ENCODE results near the gene CHDH. TPM values are rescaled to one million over a fixed set of nuclear protein-coding genes. Genes with fewer than 3 reads are reported as not detected.

Gene CHDH
- polyA plus RNA-seq, 2 donors = 0.46 to 0.53 TPM

DNA sequence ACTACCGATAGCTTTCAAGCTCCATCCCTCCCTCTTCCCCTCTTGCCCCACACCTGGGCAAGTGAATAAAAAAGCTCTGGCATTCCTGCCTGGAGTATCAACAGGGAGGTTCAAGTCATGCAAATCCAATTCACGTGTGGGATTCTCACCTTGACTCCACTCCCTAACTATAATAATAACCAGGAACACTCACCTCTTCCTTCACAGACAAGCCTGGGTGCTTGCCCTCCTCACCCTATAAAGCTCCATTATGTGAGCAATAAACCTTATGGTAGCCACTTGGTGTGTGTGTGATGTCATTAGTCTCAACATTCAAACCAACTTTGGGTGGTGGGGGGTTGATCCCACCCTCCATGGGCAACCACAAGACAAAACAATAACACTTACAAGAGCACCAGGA lies 16.6 kb downstream of the CHDH start:
- no peaks in the 10 kb centered on the region for H3K36me3 ChIP-seq (ENCODE audit: control insufficient read depth in 2 of 2, insufficient read depth in 2 of 2, low read length in 1 of 2)
- H3K9me3 ChIP-seq (ENCODE audit: control insufficient read depth in 2 of 2, insufficient read depth in 1 of 2, low read depth in 1 of 2, low read length in 1 of 2) = no peaks in the 10 kb centered on the region
- H3K4me1 ChIP-seq (ENCODE audit: control insufficient read depth in 2 of 2, insufficient read depth in 2 of 2, low read length in 1 of 2) = no peaks in the 10 kb centered on the region
- no peaks in the 10 kb centered on the region for H3K27me3 ChIP-seq (ENCODE audit: control insufficient read depth in 1 of 2, insufficient read depth in 2 of 2, low read length in 2 of 2)
- H3K27ac ChIP-seq (ENCODE audit: low read depth in 2 of 2, low read length in 1 of 2) = no peak overlapping the region
- H3K4me3 ChIP-seq (ENCODE audit: low read depth in 1 of 2, low read length in 2 of 2) = no peak overlapping the region
- WGBS, 2 donors = 81 to 86% methylated on average over 2 of the region's 2 CpGs

DNA sequence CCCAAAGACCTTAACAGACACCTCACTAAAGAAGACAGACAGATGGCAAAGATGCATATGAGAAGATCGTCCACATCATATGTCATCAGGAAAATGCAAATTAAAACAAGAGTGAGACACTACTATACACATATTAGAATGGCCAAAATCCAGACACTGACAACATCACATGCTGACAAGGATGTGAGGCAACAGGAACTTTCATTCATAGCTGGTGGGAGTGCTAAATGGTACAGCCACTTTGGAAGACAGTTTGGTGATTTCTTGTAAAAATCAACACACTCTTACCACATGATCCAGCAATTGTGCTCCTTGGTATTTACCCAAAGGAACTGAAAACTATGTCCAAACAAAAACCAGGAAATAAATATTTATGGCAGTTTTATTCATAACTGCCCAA lies 17.6 kb downstream of the CHDH start:
- no peaks in the 10 kb centered on the region for H3K36me3 ChIP-seq (ENCODE audit: control insufficient read depth in 2 of 2, insufficient read depth in 2 of 2, low read length in 1 of 2)
- no peak overlapping the region for H3K4me3 ChIP-seq (ENCODE audit: low read depth in 1 of 2, low read length in 2 of 2)
- H3K9me3 ChIP-seq (ENCODE audit: control insufficient read depth in 2 of 2, insufficient read depth in 1 of 2, low read depth in 1 of 2, low read length in 1 of 2) = no peaks in the 10 kb centered on the region
- no peak overlapping the region for H3K27ac ChIP-seq (ENCODE audit: low read depth in 2 of 2, low read length in 1 of 2)
- no peaks in the 10 kb centered on the region for H3K4me1 ChIP-seq (ENCODE audit: control insufficient read depth in 2 of 2, insufficient read depth in 2 of 2, low read length in 1 of 2)
- no peaks in the 10 kb centered on the region for H3K27me3 ChIP-seq (ENCODE audit: control insufficient read depth in 1 of 2, insufficient read depth in 2 of 2, low read length in 2 of 2)
- WGBS, 2 donors = 78 to 85% methylated on average over 1 of the region's 1 CpG

DNA sequence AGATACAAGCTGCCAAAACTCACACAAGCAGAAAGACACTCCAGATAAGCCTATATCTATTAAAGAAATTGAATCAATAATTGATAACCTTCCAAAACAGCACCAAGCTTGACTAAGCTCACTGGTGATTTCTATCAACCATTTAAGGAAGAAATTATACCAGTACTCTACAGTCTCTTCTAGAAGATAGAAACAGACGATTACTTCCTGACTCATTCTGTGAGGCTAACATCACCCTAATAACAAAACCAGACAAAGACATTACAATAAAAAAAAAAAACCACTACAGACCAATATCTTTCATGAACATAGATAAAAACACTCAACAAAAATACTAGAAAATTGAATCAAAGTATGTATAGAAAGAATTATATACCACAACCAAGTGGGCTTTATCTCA lies 20.2 kb downstream of the CHDH start:
- H3K36me3 ChIP-seq (ENCODE audit: control insufficient read depth in 2 of 2, insufficient read depth in 2 of 2, low read length in 1 of 2) = peaks cover 0 to 2% of the 10 kb centered on the region in 2 donors
- H3K4me1 ChIP-seq (ENCODE audit: control insufficient read depth in 2 of 2, insufficient read depth in 2 of 2, low read length in 1 of 2) = no peaks in the 10 kb centered on the region
- no peak overlapping the region for H3K27ac ChIP-seq (ENCODE audit: low read depth in 2 of 2, low read length in 1 of 2)
- no peaks in the 10 kb centered on the region for H3K9me3 ChIP-seq (ENCODE audit: control insufficient read depth in 2 of 2, insufficient read depth in 1 of 2, low read depth in 1 of 2, low read length in 1 of 2)
- no peak overlapping the region for H3K4me3 ChIP-seq (ENCODE audit: low read depth in 1 of 2, low read length in 2 of 2)
- 44 to 58% methylated on average over 1 of the region's 1 CpG for WGBS, 2 donors
- H3K27me3 ChIP-seq (ENCODE audit: control insufficient read depth in 1 of 2, insufficient read depth in 2 of 2, low read length in 2 of 2) = no peaks in the 10 kb centered on the region

DNA sequence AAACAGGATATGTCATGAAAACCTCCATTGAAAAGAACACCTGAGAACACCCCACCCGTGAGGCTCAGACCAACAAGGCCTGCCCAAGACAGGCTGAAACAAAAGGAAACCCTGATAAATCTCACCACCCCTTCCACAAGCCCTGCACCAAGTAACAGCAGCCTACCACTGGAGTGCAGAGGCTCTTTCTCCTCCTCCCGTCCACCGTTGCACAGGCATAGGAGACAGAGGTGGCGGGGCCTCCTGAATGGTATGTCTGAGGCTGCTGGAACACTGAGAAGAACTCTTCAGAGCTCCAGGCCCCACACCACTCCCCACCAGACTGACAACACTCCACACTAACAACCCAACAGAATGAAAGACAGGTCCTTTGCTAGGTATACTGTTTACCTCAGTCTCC lies 21.4 kb downstream of the CHDH start:
- 83 to 87% methylated on average over 4 of the region's 4 CpGs for WGBS, 2 donors
- Histone ChIP-seq H3K27me3 (ENCODE audit: control insufficient read depth in 1 of 2, insufficient read depth in 2 of 2, low read length in 2 of 2) (no peaks in the 10 kb centered on the region), H3K4me3 (ENCODE audit: low read depth in 1 of 2, low read length in 2 of 2) (no peak overlapping the region), H3K4me1 (ENCODE audit: control insufficient read depth in 2 of 2, insufficient read depth in 2 of 2, low read length in 1 of 2) (no peaks in the 10 kb centered on the region), H3K9me3 (ENCODE audit: control insufficient read depth in 2 of 2, insufficient read depth in 1 of 2, low read depth in 1 of 2, low read length in 1 of 2) (no peaks in the 10 kb centered on the region), H3K27ac (ENCODE audit: low read depth in 2 of 2, low read length in 1 of 2) (no peak overlapping the region), H3K36me3 (ENCODE audit: control insufficient read depth in 2 of 2, insufficient read depth in 2 of 2, low read length in 1 of 2) (peaks cover 0 to 5% of the 10 kb centered on the region in 2 donors)

DNA sequence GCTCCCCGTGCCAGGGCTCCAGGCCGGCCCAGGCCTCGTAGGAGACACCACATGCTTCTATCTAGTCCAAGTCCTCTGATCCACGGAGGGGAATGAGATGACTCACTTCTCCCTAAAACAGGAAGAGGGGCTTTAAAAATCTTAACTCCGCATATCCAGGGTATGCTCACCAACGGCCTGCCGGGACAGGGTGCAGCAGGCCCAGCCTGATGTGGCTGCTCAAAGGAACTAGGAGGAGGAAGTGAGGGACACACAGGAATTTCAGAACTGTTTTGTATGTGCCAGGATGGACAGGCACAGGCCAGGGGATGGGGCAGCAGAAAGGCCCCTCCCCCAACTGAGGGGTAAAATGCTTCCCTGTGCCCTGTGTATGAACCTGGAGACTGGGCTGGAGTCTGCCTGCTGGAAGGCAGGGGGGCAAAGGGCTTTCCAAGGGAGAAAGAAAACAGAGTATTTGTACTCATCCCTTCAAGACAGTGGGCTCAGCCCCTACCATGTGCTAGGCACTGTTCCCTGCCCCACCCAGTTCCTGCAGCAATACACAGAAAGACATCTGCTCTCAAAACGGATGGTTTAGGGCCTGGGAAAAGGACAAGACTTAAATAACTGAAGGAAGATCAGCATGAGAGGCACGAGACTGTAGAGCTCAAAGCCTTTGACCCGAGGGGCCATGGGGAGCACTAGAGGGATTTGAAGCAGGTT lies 22.1 kb downstream of the CHDH start:
- peaks cover 0 to 6% of the 10 kb centered on the region in 2 donors for H3K36me3 ChIP-seq (ENCODE audit: control insufficient read depth in 2 of 2, insufficient read depth in 2 of 2, low read length in 1 of 2)
- no peak overlapping the region for H3K4me3 ChIP-seq (ENCODE audit: low read depth in 1 of 2, low read length in 2 of 2)
- no peak overlapping the region for H3K27ac ChIP-seq (ENCODE audit: low read depth in 2 of 2, low read length in 1 of 2)
- no peaks in the 10 kb centered on the region for H3K9me3 ChIP-seq (ENCODE audit: control insufficient read depth in 2 of 2, insufficient read depth in 1 of 2, low read depth in 1 of 2, low read length in 1 of 2)
- 64 to 70% methylated on average over 10 of the region's 10 CpGs for WGBS, 2 donors
- H3K27me3 ChIP-seq (ENCODE audit: control insufficient read depth in 1 of 2, insufficient read depth in 2 of 2, low read length in 2 of 2) = no peaks in the 10 kb centered on the region
- no peaks in the 10 kb centered on the region for H3K4me1 ChIP-seq (ENCODE audit: control insufficient read depth in 2 of 2, insufficient read depth in 2 of 2, low read length in 1 of 2)

DNA sequence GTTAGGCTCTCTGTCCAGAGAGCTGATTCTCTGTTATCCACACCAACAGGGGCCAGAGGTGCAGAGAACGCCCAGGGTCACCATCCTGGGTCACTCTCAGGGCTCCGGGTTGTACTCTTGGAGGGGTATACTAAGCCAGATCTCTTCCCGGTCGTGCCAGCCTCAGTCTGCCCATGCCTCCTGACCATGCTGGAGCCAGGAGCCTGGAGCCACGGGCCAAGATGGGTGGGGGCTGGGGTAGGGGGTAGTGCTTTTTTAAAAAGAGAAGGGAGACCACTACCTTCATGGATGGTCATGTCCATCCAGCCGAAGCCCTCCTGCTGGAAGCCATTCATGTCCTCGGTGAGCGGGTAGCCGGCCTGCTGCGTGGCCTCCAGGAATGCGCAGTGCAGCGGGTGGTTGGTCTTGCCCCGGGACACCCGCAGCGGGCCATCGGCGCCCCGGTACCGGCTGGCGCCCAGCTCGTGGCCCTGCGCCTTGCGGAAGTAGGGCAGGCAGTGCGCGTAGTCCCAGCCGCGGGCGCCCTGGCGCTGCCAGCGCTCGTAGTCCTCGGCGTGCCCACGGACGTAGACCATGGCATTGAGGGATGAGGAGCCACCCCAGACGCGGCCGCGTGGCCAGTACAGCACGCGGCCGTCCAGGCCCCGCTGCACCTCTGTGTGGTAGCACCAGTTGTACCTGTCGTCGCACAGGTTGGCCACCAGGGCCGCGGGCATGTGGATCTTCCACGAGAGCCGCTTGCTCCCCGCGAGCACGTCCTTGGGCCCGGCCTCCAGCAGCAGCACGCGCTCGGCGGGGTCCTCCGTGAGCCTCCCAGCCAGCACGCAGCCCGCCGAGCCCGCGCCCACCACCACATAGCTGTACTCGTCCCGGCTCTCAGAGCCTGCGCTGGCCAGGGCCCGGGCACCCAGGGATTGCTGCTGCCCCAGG lies 22.9 kb downstream of the CHDH start:
- Histone ChIP-seq H3K36me3 (ENCODE audit: control insufficient read depth in 2 of 2, insufficient read depth in 2 of 2, low read length in 1 of 2) (peaks cover 0 to 6% of the 10 kb centered on the region in 2 donors), H3K9me3 (ENCODE audit: control insufficient read depth in 2 of 2, insufficient read depth in 1 of 2, low read depth in 1 of 2, low read length in 1 of 2) (no peaks in the 10 kb centered on the region), H3K4me1 (ENCODE audit: control insufficient read depth in 2 of 2, insufficient read depth in 2 of 2, low read length in 1 of 2) (no peaks in the 10 kb centered on the region), H3K27me3 (ENCODE audit: control insufficient read depth in 1 of 2, insufficient read depth in 2 of 2, low read length in 2 of 2) (no peaks in the 10 kb centered on the region), H3K4me3 (ENCODE audit: low read depth in 1 of 2, low read length in 2 of 2) (no peak overlapping the region), H3K27ac (ENCODE audit: low read depth in 2 of 2, low read length in 1 of 2) (no peak overlapping the region)
- whole genome bisulfite sequencing, 2 donors = 96% methylated on average over 67 of the region's 67 CpGs

DNA sequence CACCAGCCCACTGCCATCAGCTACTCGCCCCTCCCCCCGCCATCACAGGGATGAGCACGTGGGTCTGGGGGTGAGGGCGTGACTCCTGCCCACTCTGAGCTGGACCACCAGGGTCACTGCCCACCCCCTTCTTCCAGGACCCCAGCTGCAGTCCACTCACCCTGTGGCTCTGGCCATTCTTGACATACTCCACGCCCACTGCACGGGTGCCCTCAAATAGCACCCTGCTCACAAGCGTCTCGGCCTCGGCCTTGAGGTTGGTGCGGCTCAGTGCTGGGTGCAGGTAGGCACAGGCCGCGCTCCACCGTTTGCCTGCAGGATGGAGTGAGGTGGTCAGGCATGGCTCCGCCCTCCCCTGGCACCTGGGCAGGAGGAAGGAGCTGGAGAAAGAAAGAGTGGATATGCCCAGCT lies 23.9 kb downstream of the CHDH start:
- Histone ChIP-seq H3K27me3 (ENCODE audit: control insufficient read depth in 1 of 2, insufficient read depth in 2 of 2, low read length in 2 of 2) (no peaks in the 10 kb centered on the region), H3K9me3 (ENCODE audit: control insufficient read depth in 2 of 2, insufficient read depth in 1 of 2, low read depth in 1 of 2, low read length in 1 of 2) (no peaks in the 10 kb centered on the region), H3K4me1 (ENCODE audit: control insufficient read depth in 2 of 2, insufficient read depth in 2 of 2, low read length in 1 of 2) (no peaks in the 10 kb centered on the region), H3K4me3 (ENCODE audit: low read depth in 1 of 2, low read length in 2 of 2) (no peak overlapping the region), H3K27ac (ENCODE audit: low read depth in 2 of 2, low read length in 1 of 2) (no peak overlapping the region), H3K36me3 (ENCODE audit: control insufficient read depth in 2 of 2, insufficient read depth in 2 of 2, low read length in 1 of 2) (peaks cover 0 to 8% of the 10 kb centered on the region in 2 donors)
- WGBS, 2 donors = 84 to 88% methylated on average over 14 of the region's 14 CpGs

DNA sequence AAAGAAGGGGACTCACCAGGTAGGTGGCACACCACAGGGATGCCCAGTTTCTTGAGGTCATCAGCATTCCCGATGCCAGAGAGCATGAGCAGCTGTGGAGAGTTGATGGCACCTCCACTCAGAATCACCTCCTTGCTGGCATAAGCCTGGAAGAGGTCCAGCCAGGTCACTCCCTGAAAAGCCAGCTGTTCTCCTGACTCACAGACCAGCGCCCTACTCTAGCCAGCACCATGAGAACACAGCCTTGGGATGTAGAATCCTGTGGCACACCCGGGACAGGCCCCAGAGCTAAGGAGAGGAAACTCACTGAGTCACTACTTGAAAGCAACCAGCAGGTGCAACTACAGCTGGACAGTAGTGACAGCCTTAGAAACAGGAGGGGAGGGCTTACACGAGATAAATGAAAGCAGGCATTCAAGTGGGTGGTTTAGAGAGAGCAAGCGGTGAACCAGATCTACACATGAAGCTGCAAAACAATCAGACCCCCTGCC lies 24.5 kb downstream of the CHDH start:
- no peak overlapping the region for H3K27ac ChIP-seq (ENCODE audit: low read depth in 2 of 2, low read length in 1 of 2)
- H3K4me1 ChIP-seq (ENCODE audit: control insufficient read depth in 2 of 2, insufficient read depth in 2 of 2, low read length in 1 of 2) = no peaks in the 10 kb centered on the region
- H3K36me3 ChIP-seq (ENCODE audit: control insufficient read depth in 2 of 2, insufficient read depth in 2 of 2, low read length in 1 of 2) = peaks cover 0 to 8% of the 10 kb centered on the region in 2 donors
- H3K9me3 ChIP-seq (ENCODE audit: control insufficient read depth in 2 of 2, insufficient read depth in 1 of 2, low read depth in 1 of 2, low read length in 1 of 2) = no peaks in the 10 kb centered on the region
- H3K4me3 ChIP-seq (ENCODE audit: low read depth in 1 of 2, low read length in 2 of 2) = no peak overlapping the region
- WGBS, 2 donors = 57 to 61% methylated on average over 5 of the region's 5 CpGs
- H3K27me3 ChIP-seq (ENCODE audit: control insufficient read depth in 1 of 2, insufficient read depth in 2 of 2, low read length in 2 of 2) = no peaks in the 10 kb centered on the region

DNA sequence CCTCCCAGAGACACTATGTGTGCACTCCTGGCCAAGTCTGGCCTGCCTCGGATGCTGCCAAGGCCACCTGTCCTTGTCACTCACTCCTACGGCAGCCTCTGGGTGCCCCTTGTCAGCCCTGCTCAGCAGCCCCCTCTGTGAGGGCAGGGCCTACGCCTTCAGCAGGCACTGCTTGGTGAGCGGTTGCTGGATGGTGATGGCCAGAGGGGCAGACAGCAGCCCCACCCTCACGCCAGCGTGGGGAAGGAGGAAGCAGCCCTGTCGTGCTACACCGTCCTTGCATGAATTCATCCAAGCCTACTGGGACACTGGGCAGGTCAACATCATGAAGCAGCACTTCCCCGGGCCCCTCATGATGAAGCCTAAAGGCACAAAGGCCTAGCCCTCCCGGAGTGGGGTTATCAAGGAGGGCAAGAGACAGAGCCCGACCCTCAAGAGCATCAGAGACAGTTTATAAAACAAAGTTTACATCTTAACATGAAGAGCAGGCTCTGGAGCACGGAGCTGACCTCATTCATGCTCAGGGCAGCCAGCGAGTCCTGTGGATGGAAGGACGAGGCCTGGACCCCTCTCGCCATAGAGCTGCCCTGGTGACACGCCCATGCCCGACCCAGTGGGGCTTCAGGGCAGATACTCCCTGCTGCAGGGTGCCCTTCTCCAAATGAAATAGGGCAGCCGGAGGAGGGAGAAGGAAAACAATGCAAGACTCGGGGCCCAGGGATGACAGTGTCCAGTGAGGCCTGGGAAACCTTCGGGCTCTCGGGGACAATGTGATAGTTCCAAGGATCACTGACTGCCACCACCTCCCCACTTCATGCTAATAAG lies 25.3 kb downstream of the CHDH start:
- no peak overlapping the region for H3K27ac ChIP-seq (ENCODE audit: low read depth in 2 of 2, low read length in 1 of 2)
- H3K36me3 ChIP-seq (ENCODE audit: control insufficient read depth in 2 of 2, insufficient read depth in 2 of 2, low read length in 1 of 2) = peaks cover 0 to 8% of the 10 kb centered on the region in 2 donors
- no peaks in the 10 kb centered on the region for H3K9me3 ChIP-seq (ENCODE audit: control insufficient read depth in 2 of 2, insufficient read depth in 1 of 2, low read depth in 1 of 2, low read length in 1 of 2)
- 82 to 83% methylated on average over 21 of the region's 21 CpGs for WGBS, 2 donors
- no peak overlapping the region for H3K4me3 ChIP-seq (ENCODE audit: low read depth in 1 of 2, low read length in 2 of 2)
- no peaks in the 10 kb centered on the region for H3K4me1 ChIP-seq (ENCODE audit: control insufficient read depth in 2 of 2, insufficient read depth in 2 of 2, low read length in 1 of 2)
- no peaks in the 10 kb centered on the region for H3K27me3 ChIP-seq (ENCODE audit: control insufficient read depth in 1 of 2, insufficient read depth in 2 of 2, low read length in 2 of 2)
